Activated T-cell treated with anti-CD3 and anti-CD28 coated beads for 1 hour (primary cell): ENCODE results near the gene CRCP.
"Not testable (repeated sequence)": the region's sequence is repeated elsewhere in the genome, so short reads cannot be mapped to it uniquely, and the experiment has no call there.

Experiments
- DNase-seq: peaks from one replicate; pipeline ENCODE4 v3.0.0-alpha.2; 2020; ENCODE audit warnings: low read depth

CRCP gene

GRCh38 chr7:66156035-66156434, 41.4 kb downstream of the CRCP start:
- DNase-seq: not testable (repeated sequence)

GRCh38 chr7:66157060-66157459, 42.4 kb downstream of the CRCP start:
- DNase-seq: no peak

- no peak for DNase-seq
Observed at GRCh38 chr7:66162622-66163021, 48.0 kb downstream of the CRCP start.

GRCh38 chr7:66163186-66163610, 48.6 kb downstream of the CRCP start:
- no peak for DNase-seq

GRCh38 chr7:66164356-66164755, 49.7 kb downstream of the CRCP start:
- no peak for DNase-seq

GRCh38 chr7:66167773-66168387, 53.2 kb downstream of the CRCP start:
- no peak for DNase-seq

GRCh38 chr7:66169616-66170015, 55.0 kb downstream of the CRCP start:
- DNase-seq: no peak

GRCh38 chr7:66170309-66171231, 55.9 kb downstream of the CRCP start:
- DNase-seq: no peak

GRCh38 chr7:66172536-66173401, 58.1 kb downstream of the CRCP start:
- not testable (repeated sequence) for DNase-seq

- no peak for DNase-seq
Observed at GRCh38 chr7:66173856-66174255, 59.2 kb downstream of the CRCP start.

GRCh38 chr7:66175006-66175405, 60.4 kb downstream of the CRCP start:
- DNase-seq: not testable (repeated sequence)

GRCh38 chr7:66176914-66177313, 62.3 kb downstream of the CRCP start:
- DNase-seq: no peak

GRCh38 chr7:66178258-66178657, 63.6 kb downstream of the CRCP start:
- DNase-seq: no peak

GRCh38 chr7:66181329-66181728, 66.7 kb downstream of the CRCP start:
- no peak for DNase-seq

GRCh38 chr7:66181845-66182244, 67.2 kb downstream of the CRCP start:
- DNase-seq: no peak

GRCh38 chr7:66182920-66183319, 68.3 kb downstream of the CRCP start:
- no peak for DNase-seq

- DNase-seq: no peak
Observed at GRCh38 chr7:66183700-66184099, 69.1 kb downstream of the CRCP start.

GRCh38 chr7:66185680-66186187, 71.1 kb downstream of the CRCP start:
- DNase-seq: no peak

- no peak for DNase-seq
Observed at GRCh38 chr7:66186991-66187390, 72.3 kb downstream of the CRCP start.

GRCh38 chr7:66187905-66188304, 73.3 kb downstream of the CRCP start:
- DNase-seq: no peak

- no peak for DNase-seq
Observed at GRCh38 chr7:66188645-66189044, 74.0 kb downstream of the CRCP start.
